ENCODE measurements around the gene EVC2. TPM values are rescaled to one million over a fixed set of nuclear protein-coding genes. Genes with fewer than 3 reads are reported as not detected.

The EVC2 gene
- 5.1 and 5.6 TPM in 2 replicates for total RNA-seq

GRCh38 chr4:5708449-5709206, at the start of gene EVC2:
EVC2 (minus strand) TSS chr4:5708559; CDS start chr4:5708513, 46 bp downstream.

GRCh38 chr4:5710961-5711478, 2.7 kb upstream of the EVC2 start, which contains the start of gene EVC:
EVC (plus strand) TSS chr4:5711201; CDS start chr4:5711381, 180 bp downstream.

Other genes with a start within 250 kb of the EVC2 start
- gene EVC, start 2.6 kb upstream of the EVC2 start, total RNA-seq: 26.7 and 97.1 TPM in 2 replicates
- gene CRMP1, start 184.5 kb upstream of the EVC2 start, total RNA-seq: 1.1 and 6.6 TPM in 2 replicates